Measurements from ENCODE around the gene PTPRC.

The PTPRC gene

DNA sequence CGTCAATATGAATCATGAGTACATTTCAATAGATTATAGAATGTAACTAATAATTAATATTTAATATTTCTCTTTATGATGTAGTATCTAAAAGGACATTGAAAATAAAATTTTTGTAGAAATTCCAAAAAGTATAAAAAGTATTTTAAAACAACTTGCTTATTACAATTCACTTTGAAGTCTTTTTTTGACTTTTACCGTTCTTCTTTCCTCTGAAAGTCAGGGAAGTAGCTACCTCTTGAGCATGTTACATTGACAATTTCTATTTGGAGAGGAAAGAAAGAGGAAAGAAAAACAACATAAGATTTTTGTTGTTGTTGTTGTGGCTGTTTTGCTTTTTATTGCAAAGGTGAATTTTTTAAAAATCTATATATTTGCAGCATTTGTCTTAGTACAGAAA is 1.3 kb downstream of the PTPRC start:
- no peak for DNase-seq
- H3K36me3 ChIP-seq (ENCODE audit: control insufficient read depth in 4 of 4, insufficient read depth in 4 of 4, low read length in 3 of 4), result peaks cover 4 to 7% (median 5%) of the 10 kb centered on the region in 4 experiments
- no peaks in the 10 kb centered on the region for H3K9me3 ChIP-seq (ENCODE audit: control extremely low read depth in 1 of 5, control insufficient read depth in 4 of 5, insufficient read depth in 2 of 5, low read depth in 1 of 5, low read length in 4 of 5)
- no CpG with 5 or more reads among the region's 2 CpGs for WGBS (ENCODE audit: insufficient coverage)
- ChIA-PET CTCF (interaction anchor here (1.0 to 1.3 kb wide), 3 partner anchors 19 to 41 kb away, joined by 3 read pairs; no protein-coding TSS in a partner anchor), POLR2A (interaction anchor here (1.9 kb wide), 1 partner anchor 19 kb away, joined by 4 read pairs; no protein-coding TSS in a partner anchor)
- H3K27ac ChIP-seq (ENCODE audit: insufficient read depth in 1 of 2, low read depth in 1 of 2, low read length in 2 of 2, poor library complexity in 1 of 2, severe bottlenecking in 2 of 2), result peak overlapping the region; percentile 97 to 98
- peaks cover 34 to 62% (median 41%) of the 10 kb centered on the region in 4 experiments for H3K4me1 ChIP-seq (ENCODE audit: control extremely low read depth in 1 of 4, control insufficient read depth in 4 of 4, insufficient read depth in 4 of 4, low read length in 3 of 4)
- no peaks in the 10 kb centered on the region for H3K27me3 ChIP-seq (replicated peaks in 2 of 5; ENCODE audit: control insufficient read depth in 4 of 5, insufficient read depth in 5 of 5, low read length in 4 of 5)
- peak overlapping the region in 6 of 7 experiments; percentile 73 to 100 (median 94) for H3K4me3 ChIP-seq (ENCODE audit: control insufficient read depth in 1 of 7, extremely low read depth in 1 of 7, insufficient read depth in 4 of 7, low read depth in 2 of 7, low read length in 6 of 7)

DNA sequence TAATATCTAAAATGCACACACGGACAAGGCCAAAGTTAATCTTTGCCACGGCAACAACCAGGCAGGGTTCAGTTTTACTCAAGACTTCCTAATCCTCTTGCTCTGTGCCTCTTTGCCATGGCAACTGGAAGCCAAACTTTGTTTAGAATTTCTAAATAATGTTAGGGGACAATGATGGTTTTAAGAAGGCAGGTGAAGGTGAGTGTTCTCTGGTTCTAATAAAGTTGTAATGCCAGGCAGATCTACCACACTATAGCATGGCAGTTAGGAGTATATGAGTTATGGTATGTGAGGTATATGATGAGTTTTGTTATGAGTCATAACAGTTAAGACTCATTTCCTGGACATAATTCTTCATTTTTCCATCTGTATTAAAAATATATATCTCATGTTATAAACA is 2.7 kb downstream of the PTPRC start:
- POLR2A ChIA-PET, result no interaction called here
- peak overlapping the region in 6 of 7 experiments; percentile 72 to 100 (median 94) for H3K4me3 ChIP-seq (ENCODE audit: control insufficient read depth in 1 of 7, extremely low read depth in 1 of 7, insufficient read depth in 4 of 7, low read depth in 2 of 7, low read length in 6 of 7)
- CTCF ChIA-PET, result no interaction called here
- H3K4me1 ChIP-seq (ENCODE audit: control extremely low read depth in 1 of 4, control insufficient read depth in 4 of 4, insufficient read depth in 4 of 4, low read length in 3 of 4), result peaks cover 31 to 59% (median 37%) of the 10 kb centered on the region in 4 experiments
- peak in 2 of 3 donors; percentile 73 to 86 for DNase-seq
- peaks cover 4 to 12% (median 7%) of the 10 kb centered on the region in 4 experiments for H3K36me3 ChIP-seq (ENCODE audit: control insufficient read depth in 4 of 4, insufficient read depth in 4 of 4, low read length in 3 of 4)
- H3K27me3 ChIP-seq (replicated peaks in 2 of 5; ENCODE audit: control insufficient read depth in 4 of 5, insufficient read depth in 5 of 5, low read length in 4 of 5), result no peaks in the 10 kb centered on the region
- peak overlapping the region; percentile 97 to 98 for H3K27ac ChIP-seq (ENCODE audit: insufficient read depth in 1 of 2, low read depth in 1 of 2, low read length in 2 of 2, poor library complexity in 1 of 2, severe bottlenecking in 2 of 2)
- WGBS (ENCODE audit: insufficient coverage), result no CpG with 5 or more reads among the region's 2 CpGs
- no peaks in the 10 kb centered on the region for H3K9me3 ChIP-seq (ENCODE audit: control extremely low read depth in 1 of 5, control insufficient read depth in 4 of 5, insufficient read depth in 2 of 5, low read depth in 1 of 5, low read length in 4 of 5)

- WGBS (ENCODE audit: insufficient coverage), result 78% methylated on average over 3 of the region's 5 CpGs
- DNase-seq, result no peak
- CTCF ChIA-PET, result no interaction called here
- Histone ChIP-seq H3K4me1 (ENCODE audit: control extremely low read depth in 1 of 4, control insufficient read depth in 4 of 4, insufficient read depth in 4 of 4, low read length in 3 of 4) (peaks cover 31 to 59% (median 34%) of the 10 kb centered on the region in 4 experiments), H3K27ac (ENCODE audit: insufficient read depth in 1 of 2, low read depth in 1 of 2, low read length in 2 of 2, poor library complexity in 1 of 2, severe bottlenecking in 2 of 2) (peak overlapping the region; percentile 97 to 98), H3K27me3 (replicated peaks in 2 of 5; ENCODE audit: control insufficient read depth in 4 of 5, insufficient read depth in 5 of 5, low read length in 4 of 5) (no peaks in the 10 kb centered on the region), H3K9me3 (ENCODE audit: control extremely low read depth in 1 of 5, control insufficient read depth in 4 of 5, insufficient read depth in 2 of 5, low read depth in 1 of 5, low read length in 4 of 5) (no peaks in the 10 kb centered on the region), H3K36me3 (ENCODE audit: control insufficient read depth in 4 of 4, insufficient read depth in 4 of 4, low read length in 3 of 4) (peaks cover 9 to 18% (median 12%) of the 10 kb centered on the region in 4 experiments), H3K4me3 (ENCODE audit: control insufficient read depth in 1 of 7, extremely low read depth in 1 of 7, insufficient read depth in 4 of 7, low read depth in 2 of 7, low read length in 6 of 7) (peak overlapping the region in 6 of 7 experiments; percentile 72 to 100 (median 94))
- POLR2A ChIA-PET, result no interaction called here
These were observed 3.3 kb downstream of the PTPRC start for GRCh38 chr1:198641966-198642668.

DNA sequence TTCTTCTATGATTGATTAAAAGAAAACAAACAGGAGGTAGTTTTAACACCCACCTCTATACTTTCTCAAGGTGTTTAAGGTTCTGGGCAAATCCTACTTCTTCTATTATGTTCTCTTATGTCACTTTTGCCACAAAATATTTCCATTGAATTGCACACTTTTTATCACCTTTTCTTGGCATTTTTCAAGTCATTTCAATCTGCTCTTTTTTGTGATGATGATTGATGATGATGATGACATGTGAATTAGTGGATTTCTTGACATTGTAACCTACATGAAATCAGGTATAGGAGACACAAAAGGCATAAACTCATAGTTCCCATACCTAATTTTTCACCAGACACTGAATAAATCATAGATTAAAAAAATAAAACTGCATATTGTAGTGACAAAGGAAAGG is 4.1 kb downstream of the PTPRC start:
- POLR2A ChIA-PET, result interaction anchor here (0.5 kb wide), 1 partner anchor 773 kb away, joined by 3 read pairs; no protein-coding TSS in a partner anchor
- Histone ChIP-seq H3K4me3 (ENCODE audit: control insufficient read depth in 1 of 7, extremely low read depth in 1 of 7, insufficient read depth in 4 of 7, low read depth in 2 of 7, low read length in 6 of 7) (peak overlapping the region in 6 of 7 experiments; percentile 26 to 100 (median 94)), H3K4me1 (ENCODE audit: control extremely low read depth in 1 of 4, control insufficient read depth in 4 of 4, insufficient read depth in 4 of 4, low read length in 3 of 4) (peaks cover 26 to 51% (median 30%) of the 10 kb centered on the region in 4 experiments), H3K9me3 (ENCODE audit: control extremely low read depth in 1 of 5, control insufficient read depth in 4 of 5, insufficient read depth in 2 of 5, low read depth in 1 of 5, low read length in 4 of 5) (no peaks in the 10 kb centered on the region), H3K27me3 (replicated peaks in 2 of 5; ENCODE audit: control insufficient read depth in 4 of 5, insufficient read depth in 5 of 5, low read length in 4 of 5) (no peaks in the 10 kb centered on the region), H3K27ac (ENCODE audit: insufficient read depth in 1 of 2, low read depth in 1 of 2, low read length in 2 of 2, poor library complexity in 1 of 2, severe bottlenecking in 2 of 2) (peak overlapping the region; percentile 97 to 98), H3K36me3 (ENCODE audit: control insufficient read depth in 4 of 4, insufficient read depth in 4 of 4, low read length in 3 of 4) (peaks cover 10 to 22% (median 13%) of the 10 kb centered on the region in 4 experiments)
- CTCF ChIA-PET, result no interaction called here
- no peak for DNase-seq

GRCh38 chr1:198643808-198644207 is 5.0 kb downstream of the PTPRC start:
- WGBS (ENCODE audit: insufficient coverage), result 63% methylated on average over 1 of the region's 1 CpG
- H3K4me3 ChIP-seq (ENCODE audit: control insufficient read depth in 1 of 7, extremely low read depth in 1 of 7, insufficient read depth in 4 of 7, low read depth in 2 of 7, low read length in 6 of 7), result peak overlapping the region in 5 of 7 experiments; percentile 43 to 97 (median 91)
- H3K9me3 ChIP-seq (ENCODE audit: control extremely low read depth in 1 of 5, control insufficient read depth in 4 of 5, insufficient read depth in 2 of 5, low read depth in 1 of 5, low read length in 4 of 5), result no peaks in the 10 kb centered on the region
- POLR2A ChIA-PET, result no interaction called here
- peaks cover 18 to 52% (median 24%) of the 10 kb centered on the region in 4 experiments for H3K4me1 ChIP-seq (ENCODE audit: control extremely low read depth in 1 of 4, control insufficient read depth in 4 of 4, insufficient read depth in 4 of 4, low read length in 3 of 4)
- no peak for DNase-seq
- no peaks in the 10 kb centered on the region for H3K27me3 ChIP-seq (replicated peaks in 2 of 5; ENCODE audit: control insufficient read depth in 4 of 5, insufficient read depth in 5 of 5, low read length in 4 of 5)
- H3K27ac ChIP-seq (ENCODE audit: insufficient read depth in 1 of 2, low read depth in 1 of 2, low read length in 2 of 2, poor library complexity in 1 of 2, severe bottlenecking in 2 of 2), result peak overlapping the region in 1 of 2 experiments; percentile 54
- CTCF ChIA-PET, result no interaction called here
- peaks cover 10 to 30% (median 18%) of the 10 kb centered on the region in 4 experiments for H3K36me3 ChIP-seq (ENCODE audit: control insufficient read depth in 4 of 4, insufficient read depth in 4 of 4, low read length in 3 of 4)

GRCh38 chr1:198647055-198647454 is 8.2 kb downstream of the PTPRC start:
- ChIA-PET CTCF (interaction anchor here (1.0 kb wide), 1 partner anchor 20 kb away, joined by 3 read pairs; no protein-coding TSS in a partner anchor), POLR2A (no interaction called here)
- Histone ChIP-seq H3K27ac (ENCODE audit: insufficient read depth in 1 of 2, low read depth in 1 of 2, low read length in 2 of 2, poor library complexity in 1 of 2, severe bottlenecking in 2 of 2) (peak overlapping the region in 1 of 2 experiments; percentile 27), H3K4me1 (ENCODE audit: control extremely low read depth in 1 of 4, control insufficient read depth in 4 of 4, insufficient read depth in 4 of 4, low read length in 3 of 4) (peaks cover 28 to 82% (median 31%) of the 10 kb centered on the region in 4 experiments), H3K9me3 (ENCODE audit: control extremely low read depth in 1 of 5, control insufficient read depth in 4 of 5, insufficient read depth in 2 of 5, low read depth in 1 of 5, low read length in 4 of 5) (no peaks in the 10 kb centered on the region), H3K36me3 (ENCODE audit: control insufficient read depth in 4 of 4, insufficient read depth in 4 of 4, low read length in 3 of 4) (peaks cover 14 to 43% (median 28%) of the 10 kb centered on the region in 4 experiments), H3K27me3 (replicated peaks in 2 of 5; ENCODE audit: control insufficient read depth in 4 of 5, insufficient read depth in 5 of 5, low read length in 4 of 5) (no peaks in the 10 kb centered on the region), H3K4me3 (ENCODE audit: control insufficient read depth in 1 of 7, extremely low read depth in 1 of 7, insufficient read depth in 4 of 7, low read depth in 2 of 7, low read length in 6 of 7) (no peak overlapping the region)
- DNase-seq, result no peak
- WGBS (ENCODE audit: insufficient coverage), result no CpG with 5 or more reads among the region's 1 CpG

DNA sequence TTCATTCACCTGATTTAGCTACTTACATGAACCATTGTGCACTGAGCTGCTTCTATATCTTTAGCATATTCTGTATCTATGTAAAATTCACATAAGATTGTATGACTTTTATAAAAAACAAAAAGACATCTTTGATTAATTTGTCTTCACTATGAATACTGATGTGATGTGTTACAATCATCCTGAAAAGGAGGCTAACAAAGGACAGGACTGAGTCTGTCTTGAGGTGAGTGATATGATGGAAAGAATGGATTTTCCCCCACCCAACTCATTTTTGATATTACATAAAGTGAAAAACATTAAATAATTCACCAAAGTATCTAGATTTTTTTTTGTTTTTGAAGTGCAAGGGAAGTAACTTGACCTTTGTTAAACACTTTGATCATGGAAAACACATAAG is 9.8 kb downstream of the PTPRC start:
- no peak overlapping the region for H3K27ac ChIP-seq (ENCODE audit: insufficient read depth in 1 of 2, low read depth in 1 of 2, low read length in 2 of 2, poor library complexity in 1 of 2, severe bottlenecking in 2 of 2)
- CTCF ChIA-PET, result no interaction called here
- POLR2A ChIA-PET, result no interaction called here

More for the DNA sequence above, 9.8 kb downstream of the PTPRC start:
- DNase-seq, result no peak
- Histone ChIP-seq H3K4me3 (ENCODE audit: control insufficient read depth in 1 of 7, extremely low read depth in 1 of 7, insufficient read depth in 4 of 7, low read depth in 2 of 7, low read length in 6 of 7) (no peak overlapping the region), H3K27me3 (replicated peaks in 2 of 5; ENCODE audit: control insufficient read depth in 4 of 5, insufficient read depth in 5 of 5, low read length in 4 of 5) (no peaks in the 10 kb centered on the region), H3K4me1 (ENCODE audit: control extremely low read depth in 1 of 4, control insufficient read depth in 4 of 4, insufficient read depth in 4 of 4, low read length in 3 of 4) (peaks cover 19 to 79% (median 21%) of the 10 kb centered on the region in 4 experiments), H3K9me3 (ENCODE audit: control extremely low read depth in 1 of 5, control insufficient read depth in 4 of 5, insufficient read depth in 2 of 5, low read depth in 1 of 5, low read length in 4 of 5) (no peaks in the 10 kb centered on the region), H3K36me3 (ENCODE audit: control insufficient read depth in 4 of 4, insufficient read depth in 4 of 4, low read length in 3 of 4) (peaks cover 14 to 41% (median 28%) of the 10 kb centered on the region in 4 experiments)

Measured in common myeloid progenitor, CD34-positive (primary cell).